EH (cell line): ENCODE measurements around the gene STARD10.
"Not testable (repeated sequence)": the region's sequence is repeated elsewhere in the genome, so short reads cannot be mapped to it uniquely, and the experiment has no call there.

Experiments used
- DNase-seq: peaks from one replicate; pipeline ENCODE4 v3.0.0-alpha.2; 2015; ENCODE audit warnings: low read depth

STARD10 gene

DNA sequence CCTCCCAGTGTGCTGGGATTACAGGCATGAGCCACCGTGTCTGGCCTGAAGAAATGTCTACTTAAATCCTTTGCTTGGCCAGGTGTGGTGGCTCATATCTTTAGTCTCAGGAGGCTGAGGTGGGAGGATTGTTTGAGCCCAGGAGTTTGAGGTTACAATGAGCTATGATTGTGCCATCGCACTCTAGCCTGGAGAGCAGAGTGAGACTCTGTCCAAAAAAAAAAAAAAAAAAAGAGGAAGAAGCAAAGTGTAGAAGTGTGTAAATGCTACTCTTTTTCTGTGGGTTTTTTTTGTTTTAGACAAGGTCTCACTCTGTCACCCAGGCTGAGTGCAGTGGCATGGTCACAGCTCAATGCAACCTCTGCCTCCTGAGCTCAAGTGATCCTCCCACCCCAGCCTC lies 13.9 kb upstream of the STARD10 start:
- DNase-seq: no peak

DNA sequence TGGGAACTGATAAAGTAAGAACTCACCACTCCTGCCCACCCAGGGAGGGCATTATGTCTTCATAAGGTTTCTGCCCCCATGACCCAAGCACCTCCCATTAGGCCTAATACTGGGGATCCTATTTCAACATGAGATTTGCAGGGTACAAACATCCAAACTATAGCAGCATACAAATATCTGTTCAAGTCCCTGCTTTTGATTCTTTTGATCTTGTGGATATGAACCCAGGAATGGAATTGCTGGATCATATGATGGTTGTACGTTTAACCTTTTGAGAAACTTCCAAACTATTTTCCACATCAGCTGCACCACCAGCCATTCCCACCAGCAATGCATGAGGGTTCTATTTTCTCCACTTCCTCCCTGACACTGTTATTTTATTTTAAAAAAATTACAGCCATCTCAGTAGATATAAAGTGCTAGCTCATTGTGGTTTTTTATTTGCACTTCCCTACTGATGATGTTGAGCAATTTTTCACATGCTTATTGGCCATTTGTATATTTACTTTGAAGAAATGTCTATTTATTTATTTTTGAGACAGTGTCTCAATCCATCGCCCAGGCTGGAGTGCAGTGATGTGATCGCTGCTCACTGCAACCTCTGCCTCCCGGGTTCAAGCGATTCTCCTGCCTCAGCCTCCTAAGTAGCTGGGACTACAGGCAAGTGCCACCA lies 13.3 kb upstream of the STARD10 start:
- peak; percentile 77 for DNase-seq

DNA sequence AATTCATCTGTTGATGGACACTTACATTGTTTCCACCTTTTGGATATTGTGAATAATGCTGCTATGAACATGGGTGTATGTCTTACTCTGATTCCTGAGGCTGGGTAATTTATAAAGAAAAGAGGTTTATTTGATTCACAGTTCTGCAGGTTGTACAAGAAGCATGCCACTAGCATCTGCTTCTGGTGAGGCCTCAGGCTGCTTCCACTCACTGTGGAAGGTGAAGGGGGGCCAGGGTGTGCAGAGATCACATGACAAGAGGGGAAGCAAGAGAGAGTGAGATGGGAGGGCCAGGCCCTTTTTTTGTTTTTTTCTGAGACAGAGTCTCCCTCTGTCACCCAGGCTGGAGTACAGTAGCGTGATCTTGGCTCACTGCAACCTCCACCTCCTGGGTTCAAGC lies 12.5 kb upstream of the STARD10 start:
- DNase-seq: not testable (repeated sequence)

DNA sequence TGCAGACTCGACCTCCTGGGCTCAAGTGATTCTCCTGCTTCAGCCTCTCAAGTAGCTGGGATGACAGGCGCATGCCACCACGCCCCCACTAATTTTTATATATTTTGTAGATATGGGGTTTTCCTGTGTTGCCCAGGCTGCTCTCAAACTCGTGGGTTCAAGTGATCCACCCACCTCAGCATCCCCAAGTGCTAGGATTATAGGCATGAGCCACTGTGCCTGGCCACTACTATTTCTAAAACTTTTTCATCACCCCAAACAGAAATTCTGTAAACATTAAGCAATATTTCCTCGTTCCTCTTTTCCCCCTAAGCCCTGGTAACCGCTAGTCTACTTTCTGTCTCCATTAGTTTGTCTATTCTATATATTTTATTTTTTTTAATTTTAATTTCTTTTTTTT lies 11.4 kb upstream of the STARD10 start:
- DNase-seq: no peak

DNA sequence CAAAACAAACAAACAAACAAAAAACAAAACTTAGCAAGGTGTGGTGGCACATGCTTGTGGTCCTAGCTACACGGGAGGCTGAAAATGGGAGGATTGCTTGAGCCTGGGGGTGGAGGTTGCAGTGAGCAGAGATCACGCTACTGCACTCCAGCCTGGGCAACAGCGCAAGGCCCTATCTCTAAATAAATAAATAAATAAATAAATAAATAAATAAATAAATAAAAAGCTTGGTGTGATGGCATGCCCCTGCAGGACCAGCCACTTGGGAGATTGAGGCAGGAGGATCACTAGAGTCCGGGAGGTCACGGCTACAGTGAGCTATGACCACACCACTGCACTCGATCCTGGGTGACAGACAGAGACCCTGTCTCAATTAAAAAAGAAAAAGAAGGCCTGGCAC lies 9.0 kb upstream of the STARD10 start:
- no peak for DNase-seq

DNA sequence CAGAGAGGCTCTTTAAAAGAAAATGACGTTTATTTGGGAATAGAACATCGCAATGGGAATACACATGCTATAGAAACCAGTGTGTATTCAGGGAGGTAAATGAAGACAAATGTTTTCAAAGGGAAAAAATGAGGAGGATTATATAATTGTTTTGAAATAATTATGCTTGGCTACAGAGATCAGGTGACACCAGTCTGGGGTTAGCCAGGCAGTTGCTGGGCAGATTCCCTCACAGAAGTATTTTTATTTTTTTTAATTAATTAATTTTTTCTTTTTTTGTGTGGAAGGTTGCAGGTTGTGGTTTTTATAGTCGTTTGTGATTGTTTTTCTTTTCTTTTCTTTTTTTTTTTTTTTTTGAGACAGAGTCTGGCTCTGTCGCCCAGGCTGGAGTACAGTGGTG lies 5.6 kb upstream of the STARD10 start:
- no peak for DNase-seq

DNA sequence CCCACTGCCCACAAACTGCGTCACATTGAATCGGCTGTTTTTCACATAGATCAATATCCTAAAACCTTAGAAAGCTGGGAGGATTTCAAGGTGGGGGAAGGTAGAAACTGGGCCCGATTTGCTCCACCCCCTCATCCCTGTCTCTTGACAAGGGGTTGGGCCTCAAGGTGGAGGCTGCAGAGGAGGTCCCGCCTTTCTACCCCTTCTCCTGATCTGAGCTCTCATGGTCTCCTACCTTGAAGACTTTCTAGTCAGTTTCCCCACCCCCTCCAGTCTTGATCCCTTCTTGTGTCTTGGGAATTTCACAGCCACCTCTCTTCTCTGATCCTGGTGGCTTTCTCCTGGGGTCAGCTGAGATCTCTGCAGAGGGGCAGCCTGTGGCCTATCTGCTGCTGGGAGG lies 4.5 kb upstream of the STARD10 start:
- no peak for DNase-seq

DNA sequence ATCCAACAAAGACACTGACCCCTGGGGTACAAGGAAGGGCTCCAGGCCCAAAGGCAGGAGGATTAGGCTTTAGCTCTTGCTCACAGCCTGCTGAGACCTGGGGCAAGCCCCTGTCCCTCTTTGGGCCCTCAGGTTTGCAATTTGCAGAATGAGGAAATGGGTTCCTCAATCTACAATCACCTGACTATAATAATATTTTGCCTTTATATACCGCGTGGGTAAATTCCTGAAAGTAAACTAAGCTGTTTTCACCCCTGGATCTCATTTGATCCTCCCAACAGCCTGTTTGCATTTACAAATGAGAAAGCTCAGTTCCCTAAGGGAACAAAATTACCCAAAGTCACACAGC lies 797 bp downstream of the STARD10 start:
- DNase-seq: no peak

DNA sequence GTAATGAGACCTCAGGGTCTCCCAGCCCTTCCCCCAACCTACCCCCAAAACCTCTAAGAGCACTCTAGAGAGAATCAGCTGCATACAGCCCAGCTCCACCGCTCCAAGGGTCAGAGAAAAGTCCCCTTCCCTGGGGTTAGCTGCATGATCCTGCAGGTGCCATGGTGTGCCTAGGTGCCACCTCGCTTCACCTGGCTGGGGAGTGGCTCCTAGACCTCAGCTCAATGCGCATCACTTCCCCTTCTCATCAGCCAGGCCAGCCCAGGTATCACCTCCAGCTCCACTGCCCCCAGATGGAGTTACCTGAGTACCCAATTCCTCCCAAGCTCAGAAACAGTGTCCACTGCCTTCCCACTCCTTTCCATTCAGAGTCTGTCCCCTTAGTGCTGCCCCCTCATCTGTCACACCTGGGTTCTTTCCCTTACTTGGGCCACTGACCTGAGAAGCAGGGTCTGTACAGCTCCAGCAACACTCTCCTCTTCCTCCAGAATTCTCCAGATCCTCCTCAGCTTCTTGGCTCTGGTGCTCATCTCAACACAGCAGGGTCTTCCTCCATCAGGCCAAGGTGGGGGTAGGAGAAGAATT lies 1.3 kb downstream of the STARD10 start:
- DNase-seq: no peak

DNA sequence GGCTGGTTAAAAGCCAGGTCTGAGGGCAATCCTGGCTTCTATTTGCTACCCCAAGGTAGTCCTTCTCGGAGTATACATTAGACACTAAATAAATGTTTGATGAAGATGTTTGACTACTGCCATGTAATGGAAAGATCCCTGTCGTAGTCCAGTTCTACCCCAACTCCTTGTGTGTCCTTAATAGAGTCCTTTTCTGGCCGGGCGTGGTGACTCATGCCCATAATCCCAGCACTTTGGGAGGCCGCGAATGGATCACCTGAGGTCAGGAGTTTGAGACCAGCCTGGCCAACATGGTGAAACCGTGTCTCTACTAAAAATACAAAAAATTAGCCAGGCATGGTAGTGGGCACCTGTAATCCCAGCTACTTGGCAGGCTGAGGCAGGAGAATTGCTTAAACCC lies 2.6 kb downstream of the STARD10 start:
- not testable (repeated sequence) for DNase-seq

DNA sequence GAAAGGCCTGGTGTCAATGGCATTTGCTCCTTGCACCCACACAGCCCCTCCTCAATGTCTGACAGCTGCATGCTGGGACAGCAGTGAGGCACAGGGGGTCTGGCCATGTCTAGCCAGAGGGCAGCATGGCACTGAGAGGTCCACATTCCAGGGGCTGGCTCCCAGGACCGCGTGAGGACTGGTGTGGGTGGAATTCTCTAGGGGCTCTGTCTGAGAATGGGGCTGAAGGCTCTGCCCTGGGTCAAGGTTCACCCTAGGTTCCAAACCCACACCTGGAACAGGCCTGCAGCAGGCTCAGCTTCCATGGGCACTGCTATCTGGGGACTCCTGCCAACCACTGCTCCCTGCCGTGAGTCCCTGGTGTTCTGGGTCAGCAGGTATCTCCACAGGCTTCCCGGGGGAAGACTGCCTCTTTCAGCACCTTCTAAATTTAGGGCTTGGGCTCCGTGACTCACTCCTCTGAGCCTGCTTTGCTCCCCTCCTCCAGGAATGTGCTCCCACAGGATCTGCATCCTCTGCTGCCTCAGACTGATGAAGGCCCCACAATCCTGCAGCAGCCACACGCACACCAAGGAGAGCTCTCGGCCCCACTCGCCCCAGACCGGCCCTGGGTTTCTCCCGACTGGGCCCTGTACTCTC lies 4.2 kb downstream of the STARD10 start:
- peak; percentile 83 for DNase-seq

DNA sequence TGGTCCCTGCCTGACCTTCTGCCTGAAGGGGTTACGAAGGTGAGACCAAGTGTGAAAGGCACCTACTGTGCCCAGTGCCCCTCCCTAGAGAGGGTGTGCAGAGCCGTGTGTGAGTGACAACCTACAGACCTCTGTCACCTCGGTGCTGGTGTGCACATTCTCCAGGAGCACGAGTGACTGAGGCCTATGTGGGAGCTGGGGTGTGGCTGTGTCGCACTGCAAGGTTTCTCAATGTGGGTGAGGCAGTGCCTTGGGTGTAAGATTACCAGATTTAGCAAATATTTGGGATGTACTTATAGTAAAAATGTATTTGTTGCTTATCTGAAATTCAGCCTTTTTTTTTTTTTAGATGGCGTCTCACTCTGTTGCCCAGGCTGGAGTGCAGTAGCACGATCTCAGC lies 5.6 kb downstream of the STARD10 start:
- no peak for DNase-seq

DNA sequence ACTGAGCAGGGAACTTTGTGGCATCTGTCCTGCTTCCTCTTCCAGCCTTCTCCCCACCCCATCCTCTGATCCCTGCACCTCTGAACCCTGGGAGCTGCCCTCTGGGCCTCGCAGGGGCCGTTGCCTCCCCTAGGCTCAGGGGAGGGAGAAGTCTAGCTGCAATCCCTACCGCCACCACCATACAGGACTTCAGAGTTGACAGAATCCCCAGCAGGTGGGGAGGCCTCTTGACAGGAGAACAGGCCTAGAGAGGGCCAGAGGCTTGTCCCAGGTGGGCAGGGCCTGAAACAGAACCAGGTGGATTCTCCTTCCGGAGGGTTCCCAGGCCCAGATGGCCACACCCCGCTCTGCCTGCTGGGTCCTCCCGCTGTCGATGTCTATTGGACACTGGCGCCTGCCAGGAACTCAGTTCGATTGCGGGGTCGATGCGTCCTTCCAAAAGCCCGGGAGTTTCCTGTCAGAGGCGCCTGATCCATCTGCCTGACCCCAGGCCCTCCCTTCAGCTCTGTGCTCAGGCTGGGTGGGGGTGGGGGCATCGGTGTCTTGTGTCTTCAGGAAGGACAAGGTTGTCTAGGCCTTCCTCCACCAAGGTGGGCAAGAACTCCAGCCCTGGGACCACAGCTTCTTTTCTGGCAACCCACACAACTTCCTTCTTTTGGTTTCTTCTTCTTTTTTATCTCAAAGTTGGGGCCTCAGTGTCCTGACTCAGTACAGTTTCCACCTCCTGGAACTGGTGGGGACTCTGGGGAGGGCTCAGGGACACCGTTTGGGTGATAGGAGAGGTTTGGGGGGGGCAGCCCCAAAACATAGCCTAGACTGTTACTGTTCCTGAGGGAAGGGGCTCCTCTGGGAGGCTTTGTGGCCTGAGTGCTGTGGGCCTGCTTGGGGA lies 6.4 kb downstream of the STARD10 start:
- DNase-seq: no peak

DNA sequence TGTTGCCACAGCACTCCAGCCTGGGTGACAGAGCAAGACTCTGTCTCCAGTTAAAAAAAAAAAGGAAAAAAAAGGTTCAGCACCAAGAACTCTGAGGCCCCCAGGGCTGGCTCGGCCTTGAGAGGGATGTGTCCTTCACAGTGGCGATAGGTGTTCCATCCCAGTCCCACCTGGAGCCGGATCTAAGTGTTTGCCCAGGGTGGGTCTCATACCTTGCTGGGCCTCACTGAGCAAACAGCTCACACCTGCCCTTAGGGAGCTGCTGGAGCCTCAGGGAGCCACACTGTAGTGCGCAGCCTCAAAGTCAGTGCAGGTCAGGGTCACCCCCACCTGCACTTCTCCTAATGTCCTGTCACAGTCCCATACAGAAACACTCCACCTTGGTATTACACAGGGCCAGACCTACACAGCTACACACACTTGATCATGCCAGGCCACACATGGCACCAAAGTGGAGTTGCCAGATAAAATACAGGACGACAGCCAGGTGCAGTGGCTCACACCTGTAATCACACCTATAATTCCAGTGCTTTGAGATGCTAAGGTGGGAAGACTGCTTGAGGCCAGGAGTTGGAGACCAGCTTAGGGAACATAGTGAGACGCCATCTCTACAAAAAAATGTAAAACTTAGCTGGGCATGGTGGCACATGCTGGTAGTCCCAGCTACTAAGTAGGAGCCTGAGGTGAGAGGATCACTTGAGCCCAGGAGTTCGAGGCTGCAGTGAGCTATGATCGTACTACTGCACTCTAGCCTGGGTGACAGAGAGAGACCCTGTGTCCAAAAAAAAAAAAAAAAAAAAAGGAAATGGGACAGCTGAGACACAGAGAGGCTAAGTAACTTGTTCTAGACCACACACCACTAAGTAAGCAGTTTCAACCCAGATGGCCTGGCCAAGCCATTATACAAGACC lies 7.3 kb downstream of the STARD10 start:
- DNase-seq: no peak

DNA sequence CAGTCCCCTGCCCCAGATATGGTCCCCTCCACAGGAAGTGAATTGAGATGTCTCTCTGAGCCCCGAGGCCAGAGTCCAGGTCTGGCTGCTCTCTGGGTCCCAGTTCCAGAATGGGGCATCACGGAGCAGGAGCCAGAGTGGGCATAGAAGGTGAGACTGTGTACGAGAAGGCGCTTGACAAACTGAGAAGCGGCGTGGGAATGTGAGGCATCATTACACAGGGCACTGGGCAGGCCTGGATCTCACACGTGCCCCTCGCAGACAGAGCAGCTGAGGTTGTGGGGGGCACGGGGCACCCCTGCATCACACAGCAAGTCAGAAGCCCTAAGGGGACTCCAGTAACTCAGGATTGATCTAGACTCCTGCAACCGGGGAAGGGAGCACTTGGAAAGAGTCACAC lies 9.2 kb downstream of the STARD10 start:
- no peak for DNase-seq

DNA sequence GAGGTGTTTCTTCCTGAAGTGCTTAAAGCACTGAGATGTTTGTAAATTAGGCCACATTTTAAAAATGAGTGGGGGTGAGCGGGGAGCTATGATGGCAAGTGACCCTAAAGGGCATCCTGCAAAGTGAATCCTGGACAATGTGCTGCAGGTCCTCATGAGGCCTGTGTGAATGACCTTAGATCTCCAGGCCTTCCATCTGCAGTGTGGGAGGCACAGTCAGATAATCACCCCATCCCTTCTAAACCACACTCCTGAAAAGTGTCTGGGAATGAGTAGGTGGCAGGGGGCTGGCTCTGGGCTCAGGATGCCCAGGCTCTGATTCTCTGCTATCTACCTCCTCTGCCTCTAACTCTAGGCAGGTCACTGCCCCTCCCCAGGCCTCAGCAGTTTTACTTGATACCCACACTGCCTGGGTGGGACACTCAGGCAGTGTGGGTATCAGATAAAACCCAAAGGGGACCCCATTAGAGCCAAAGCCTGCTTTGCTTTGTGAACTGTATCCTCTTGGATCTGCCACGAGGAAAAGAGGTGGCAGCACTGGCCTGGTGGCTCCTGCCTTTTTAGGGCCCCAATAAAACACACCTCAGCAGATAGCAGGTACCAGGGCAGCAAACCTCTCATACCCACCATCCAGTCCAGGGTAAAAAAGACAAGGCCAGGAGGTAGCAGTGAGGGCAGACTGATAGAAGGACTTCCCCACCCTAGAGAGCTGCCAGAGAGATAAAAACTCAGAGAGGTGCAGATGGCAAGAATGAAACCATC lies 10.5 kb downstream of the STARD10 start:
- no peak for DNase-seq

DNA sequence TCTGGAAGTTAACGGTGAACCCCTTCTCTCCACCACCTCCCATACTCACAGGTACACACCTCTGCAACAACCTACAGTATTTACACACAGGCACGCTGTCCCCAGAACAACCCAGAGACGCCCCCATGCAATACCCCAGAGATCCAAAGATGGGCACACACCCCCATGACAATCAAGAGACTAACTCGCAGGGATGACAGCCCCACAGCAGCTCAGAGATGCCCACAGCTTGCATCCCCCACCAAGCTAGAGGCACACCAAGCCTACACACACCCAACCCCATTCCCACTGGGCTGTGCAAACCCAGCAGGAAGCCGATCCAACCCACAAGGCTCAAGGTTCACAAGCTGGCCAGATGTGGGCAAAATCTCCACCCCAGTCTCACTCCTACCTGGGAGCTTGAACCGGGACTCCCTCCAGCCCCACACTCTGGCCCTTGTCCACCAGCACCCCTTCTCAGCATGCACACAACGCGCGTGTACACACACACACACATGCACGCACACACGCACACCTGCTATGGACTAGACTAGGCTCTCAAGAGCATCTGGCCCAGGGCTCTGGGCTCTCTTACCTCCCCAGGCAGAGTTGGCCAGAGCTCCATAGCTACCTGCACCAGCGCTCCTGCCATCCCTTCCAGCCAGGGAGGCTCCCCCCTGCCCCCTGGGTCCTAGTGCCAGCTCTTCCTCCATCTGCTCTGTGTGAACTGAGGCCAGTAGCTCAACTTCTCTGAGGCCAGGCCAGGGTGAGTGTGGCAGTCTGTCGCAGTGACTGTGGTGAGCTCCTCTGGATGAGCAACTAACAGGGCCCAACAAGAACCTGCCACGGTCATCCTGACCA lies 11.5 kb downstream of the STARD10 start:
- DNase-seq: no peak

DNA sequence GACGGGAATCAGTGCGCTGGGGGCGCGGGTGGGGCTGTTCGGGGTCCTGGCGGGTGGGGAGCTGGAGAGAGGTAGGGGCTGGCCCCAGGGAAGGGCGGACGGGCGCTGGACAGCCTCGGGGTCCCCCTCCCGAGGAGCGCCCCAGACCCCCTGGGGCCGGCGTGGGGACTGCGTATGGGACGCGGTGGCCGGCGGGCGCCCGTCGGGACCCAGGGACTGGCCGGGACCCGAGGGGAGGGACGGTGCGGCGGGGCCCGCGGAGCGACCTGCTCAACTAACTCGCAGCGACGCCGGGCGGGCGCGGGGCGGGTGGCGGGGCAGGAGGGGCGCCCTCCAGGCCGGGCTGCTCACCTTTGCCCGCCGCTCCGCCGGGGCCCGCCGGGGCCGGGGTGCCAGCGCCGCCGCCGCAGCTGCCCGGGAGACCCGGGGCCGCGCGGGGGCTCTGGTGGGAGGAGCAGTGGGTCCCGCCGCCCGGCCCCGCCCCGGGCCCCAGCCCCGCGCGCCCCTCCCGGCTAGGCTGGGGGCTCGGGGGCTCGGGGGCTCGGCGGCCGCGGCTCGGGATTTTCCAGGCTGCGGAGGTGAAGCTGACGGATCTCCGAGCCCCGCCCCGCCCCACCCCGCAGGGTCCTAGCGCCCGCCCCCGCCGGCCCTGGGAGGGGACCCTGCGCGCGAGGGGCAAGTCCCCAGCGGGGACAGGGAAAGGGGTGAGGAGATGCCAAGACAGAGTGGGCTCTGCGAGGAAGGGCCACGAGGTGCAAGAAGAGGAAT lies 12.3 kb downstream of the STARD10 start:
- DNase-seq: no peak

DNA sequence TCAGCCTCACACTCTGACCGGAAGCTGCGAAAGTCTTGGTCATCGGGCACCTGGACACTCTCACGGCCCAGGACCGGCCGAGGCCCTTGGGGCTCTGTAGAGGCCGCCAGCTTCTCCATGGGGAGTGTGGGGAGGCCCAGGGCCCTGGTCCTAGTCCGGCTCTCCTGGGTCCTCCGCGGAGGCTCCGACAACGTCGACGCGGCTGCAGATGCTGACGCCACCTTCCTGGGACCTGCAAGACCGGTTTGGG lies 12.9 kb downstream of the STARD10 start:
- DNase-seq: no peak
